ENCODE measurements around the gene ADARB2.

DNA sequence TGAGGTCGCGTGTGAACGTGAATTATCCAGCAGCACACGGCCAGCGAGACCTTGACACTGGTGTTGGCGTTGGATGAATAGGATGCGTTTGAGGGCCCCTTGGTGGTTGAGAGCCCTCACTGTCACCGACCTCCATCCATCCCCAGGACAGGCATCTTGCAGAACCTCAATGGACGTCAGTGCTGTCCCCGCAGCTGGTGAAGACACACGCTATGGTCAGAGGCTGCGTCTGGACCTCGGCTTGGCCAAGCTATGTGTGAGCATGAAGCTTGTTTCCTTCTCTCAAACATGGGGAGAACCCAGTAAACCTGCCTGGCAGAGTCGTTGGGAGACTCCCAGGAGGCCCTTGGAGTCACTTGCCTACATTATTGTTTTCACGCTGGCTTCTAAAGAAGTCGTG, 229.2 kb downstream of the ADARB2 start:
- TF ChIP-seq EZH2 (IDR thresholded peaks at IDR 0.05; ENCODE audit: low read length, missing control alignments), result no peak
- TF ChIP-seq, protein P1, sequence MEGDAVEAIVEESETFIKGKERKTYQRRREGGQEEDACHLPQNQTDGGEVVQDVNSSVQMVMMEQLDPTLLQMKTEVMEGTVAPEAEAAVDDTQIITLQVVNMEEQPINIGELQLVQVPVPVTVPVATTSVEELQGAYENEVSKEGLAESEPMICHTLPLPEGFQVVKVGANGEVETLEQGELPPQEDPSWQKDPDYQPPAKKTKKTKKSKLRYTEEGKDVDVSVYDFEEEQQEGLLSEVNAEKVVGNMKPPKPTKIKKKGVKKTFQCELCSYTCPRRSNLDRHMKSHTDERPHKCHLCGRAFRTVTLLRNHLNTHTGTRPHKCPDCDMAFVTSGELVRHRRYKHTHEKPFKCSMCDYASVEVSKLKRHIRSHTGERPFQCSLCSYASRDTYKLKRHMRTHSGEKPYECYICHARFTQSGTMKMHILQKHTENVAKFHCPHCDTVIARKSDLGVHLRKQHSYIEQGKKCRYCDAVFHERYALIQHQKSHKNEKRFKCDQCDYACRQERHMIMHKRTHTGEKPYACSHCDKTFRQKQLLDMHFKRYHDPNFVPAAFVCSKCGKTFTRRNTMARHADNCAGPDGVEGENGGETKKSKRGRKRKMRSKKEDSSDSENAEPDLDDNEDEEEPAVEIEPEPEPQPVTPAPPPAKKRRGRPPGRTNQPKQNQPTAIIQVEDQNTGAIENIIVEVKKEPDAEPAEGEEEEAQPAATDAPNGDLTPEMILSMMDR (conservative IDR thresholded peaks at IDR 0.05 in 1 of 2, IDR thresholded peaks at IDR 0.05 in 1 of 2; ENCODE audit: low read depth in 1 of 2, low read length in 2 of 2), result no peak
